HepG2 (cell line): ENCODE measurements around the gene SMIM14. TPM values are rescaled to one million over a fixed set of nuclear protein-coding genes. Genes with fewer than 3 reads are reported as not detected.

Experiments used
- ATF6 ChIP-seq: sonication (generic); formaldehyde crosslinking; conservative IDR thresholded peaks from 2 replicates; pipeline ENCODE4 v1.4.0; 2020; ENCODE audit warnings: missing genetic modification reagents
- CREM ChIP-seq, 2 experiments: sonication (generic) in 1 of 2; formaldehyde crosslinking in 1 of 2; IDR thresholded peaks; 2 replicates each; pipeline versions ENCODE4 v1.4.0 to v1.6.1; 2016 to 2020; ENCODE audit warnings: antibody characterized with exemption in 1 of 2, mild to moderate bottlenecking in 1 of 2, missing genetic modification reagents in 1 of 2
- DNMT1 ChIP-seq: sonication (generic); formaldehyde crosslinking; IDR thresholded peaks from 2 replicates; pipeline ENCODE4 v1.5.1; 2020; ENCODE audit warnings: mild to moderate bottlenecking, missing genetic modification reagents
- GMEB1 ChIP-seq: sonication (generic); formaldehyde crosslinking; IDR thresholded peaks from 2 replicates; pipeline ENCODE4 v1.5.1; 2020; ENCODE audit warnings: missing genetic modification reagents, mild to moderate bottlenecking, borderline replicate concordance
- HCFC1 ChIP-seq: fragments of 150-350 bp; IDR thresholded peaks from 2 replicates; pipeline ENCODE4 v1.6.1; 2014; ENCODE audit warnings: low read depth, low read length
- KLF15 ChIP-seq: sonication (generic); formaldehyde crosslinking; IDR thresholded peaks from 2 replicates; pipeline ENCODE4 v1.8.1; 2023; ENCODE audit warnings: borderline replicate concordance, mild to moderate bottlenecking, inconsistent platforms, missing genetic modification reagents, mixed read lengths
- MAZ ChIP-seq, 2 experiments: sonication (generic) in 1 of 2; formaldehyde crosslinking in 1 of 2; IDR thresholded peaks; 2 replicates each; pipeline versions ENCODE4 v1.5.0 to v1.6.1; 2012 to 2020; ENCODE audit warnings: low read depth in 2 of 2, mild to moderate bottlenecking in 2 of 2, borderline replicate concordance in 1 of 2, improper control_type of control experiment in 1 of 2, low read length in 1 of 2, missing genetic modification reagents in 1 of 2, moderate library complexity in 1 of 2
- POLR2AphosphoS5 ChIP-seq: IDR thresholded peaks from 2 replicates; pipeline ENCODE4 v1.6.1; 2012; ENCODE audit warnings: low read depth, low read length
- PRDM4 ChIP-seq: sonication (generic); formaldehyde crosslinking; IDR thresholded peaks from 2 replicates; pipeline ENCODE4 v1.9.0; 2021; ENCODE audit warnings: missing genetic modification reagents, borderline replicate concordance
- SKI ChIP-seq: fragments of 450-650 bp; IDR thresholded peaks from one replicate; pipeline ENCODE4 v1.6.1; 2018; ENCODE audit warnings: mild to moderate bottlenecking; ENCODE audit not compliant: partially characterized antibody
- ZC3H13 ChIP-seq: sonication (generic); formaldehyde crosslinking; IDR thresholded peaks from 2 replicates; pipeline ENCODE4 v1.8.1; 2023; ENCODE audit warnings: mild to moderate bottlenecking, missing genetic modification reagents, moderate library complexity
- ZNF639 ChIP-seq: conservative IDR thresholded peaks from 2 replicates; pipeline ENCODE4 v1.6.1; 2018; ENCODE audit warnings: missing genetic modification reagents
- ZNF749 ChIP-seq: sonication (generic); formaldehyde crosslinking; IDR thresholded peaks from 2 replicates; pipeline ENCODE4 v1.8.0; 2022; ENCODE audit warnings: mild to moderate bottlenecking, missing genetic modification reagents, moderate library complexity, borderline replicate concordance
- polyA plus RNA-seq, 8 experiments: library from polyadenylated mRNA; depleted of rRNA in 3 of 8; stranded (reverse) in 7 of 8; unstranded in 1 of 8; fragments of >200 nt; fragmentation: Illumina TruSeq in 4 of 8; extraction: Trizol in 4 of 8; gene quantifications; 2 replicates each; pipeline versions ENCODE4 v1.2.1 to v1.2.3, GENCODE V29; 2011 to 2016; ENCODE audit warnings: low read depth in 4 of 8, missing spikeins in 1 of 8, mixed read lengths in 1 of 8; ENCODE audit not compliant: insufficient read depth in 1 of 8
- total RNA-seq, 5 experiments: library from RNA; depleted of rRNA; stranded (reverse); fragments of >200 nt; fragmentation: Illumina TruSeq; extraction: Trizol; gene quantifications; 2 replicates each; pipeline ENCODE4 v1.2.3, GENCODE V29; 2016; ENCODE audit warnings: low read depth in 1 of 5
- TF ChIP-seq, protein P1 (sequence below): sonication (generic); formaldehyde crosslinking; IDR thresholded peaks from 2 replicates; pipeline ENCODE4 v1.4.0; 2020; ENCODE audit warnings: missing genetic modification reagents

SMIM14 gene
- total and polyA plus RNA-seq, 2 of the 13 experiments (the other 11 are each of a cell fraction or from before 2014, with no cell fraction given): 16.3 to 28.1 TPM

- TF ChIP-seq SKI: no peak
- no peak for TF ChIP-seq MAZ (IDR thresholded peaks at IDR 0.05; ENCODE audit: borderline replicate concordance, low read depth, low read length)
- no peak for TF ChIP-seq MAZ (CRISPR knock-in tag; IDR thresholded peaks at IDR 0.05; ENCODE audit: low read depth)
- TF ChIP-seq KLF15 (CRISPR knock-in tag): no peak
- no peak for TF ChIP-seq POLR2AphosphoS5
- TF ChIP-seq ZNF749 (CRISPR knock-in tag): no peak
- TF ChIP-seq PRDM4 (CRISPR knock-in tag): no peak
- TF ChIP-seq DNMT1: no peak
- TF ChIP-seq ATF6 (CRISPR knock-in tag): no peak
- TF ChIP-seq GMEB1: no peak
- TF ChIP-seq, protein P1, sequence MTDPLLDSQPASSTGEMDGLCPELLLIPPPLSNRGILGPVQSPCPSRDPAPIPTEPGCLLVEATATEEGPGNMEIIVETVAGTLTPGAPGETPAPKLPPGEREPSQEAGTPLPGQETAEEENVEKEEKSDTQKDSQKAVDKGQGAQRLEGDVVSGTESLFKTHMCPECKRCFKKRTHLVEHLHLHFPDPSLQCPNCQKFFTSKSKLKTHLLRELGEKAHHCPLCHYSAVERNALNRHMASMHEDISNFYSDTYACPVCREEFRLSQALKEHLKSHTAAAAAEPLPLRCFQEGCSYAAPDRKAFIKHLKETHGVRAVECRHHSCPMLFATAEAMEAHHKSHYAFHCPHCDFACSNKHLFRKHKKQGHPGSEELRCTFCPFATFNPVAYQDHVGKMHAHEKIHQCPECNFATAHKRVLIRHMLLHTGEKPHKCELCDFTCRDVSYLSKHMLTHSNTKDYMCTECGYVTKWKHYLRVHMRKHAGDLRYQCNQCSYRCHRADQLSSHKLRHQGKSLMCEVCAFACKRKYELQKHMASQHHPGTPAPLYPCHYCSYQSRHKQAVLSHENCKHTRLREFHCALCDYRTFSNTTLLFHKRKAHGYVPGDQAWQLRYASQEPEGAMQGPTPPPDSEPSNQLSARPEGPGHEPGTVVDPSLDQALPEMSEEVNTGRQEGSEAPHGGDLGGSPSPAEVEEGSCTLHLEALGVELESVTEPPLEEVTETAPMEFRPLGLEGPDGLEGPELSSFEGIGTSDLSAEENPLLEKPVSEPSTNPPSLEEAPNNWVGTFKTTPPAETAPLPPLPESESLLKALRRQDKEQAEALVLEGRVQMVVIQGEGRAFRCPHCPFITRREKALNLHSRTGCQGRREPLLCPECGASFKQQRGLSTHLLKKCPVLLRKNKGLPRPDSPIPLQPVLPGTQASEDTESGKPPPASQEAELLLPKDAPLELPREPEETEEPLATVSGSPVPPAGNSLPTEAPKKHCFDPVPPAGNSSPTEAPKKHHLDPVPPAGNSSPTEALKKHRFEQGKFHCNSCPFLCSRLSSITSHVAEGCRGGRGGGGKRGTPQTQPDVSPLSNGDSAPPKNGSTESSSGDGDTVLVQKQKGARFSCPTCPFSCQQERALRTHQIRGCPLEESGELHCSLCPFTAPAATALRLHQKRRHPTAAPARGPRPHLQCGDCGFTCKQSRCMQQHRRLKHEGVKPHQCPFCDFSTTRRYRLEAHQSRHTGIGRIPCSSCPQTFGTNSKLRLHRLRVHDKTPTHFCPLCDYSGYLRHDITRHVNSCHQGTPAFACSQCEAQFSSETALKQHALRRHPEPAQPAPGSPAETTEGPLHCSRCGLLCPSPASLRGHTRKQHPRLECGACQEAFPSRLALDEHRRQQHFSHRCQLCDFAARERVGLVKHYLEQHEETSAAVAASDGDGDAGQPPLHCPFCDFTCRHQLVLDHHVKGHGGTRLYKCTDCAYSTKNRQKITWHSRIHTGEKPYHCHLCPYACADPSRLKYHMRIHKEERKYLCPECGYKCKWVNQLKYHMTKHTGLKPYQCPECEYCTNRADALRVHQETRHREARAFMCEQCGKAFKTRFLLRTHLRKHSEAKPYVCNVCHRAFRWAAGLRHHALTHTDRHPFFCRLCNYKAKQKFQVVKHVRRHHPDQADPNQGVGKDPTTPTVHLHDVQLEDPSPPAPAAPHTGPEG (CRISPR knock-in tag): no peak
- TF ChIP-seq HCFC1: no peak
- 0 out of 2 replicates have a peak, but pooled peaks have one; percentile 39 for TF ChIP-seq ZNF639 (CRISPR knock-in tag)
- peak; percentile 56 for TF ChIP-seq CREM (IDR thresholded peaks at IDR 0.05)
- TF ChIP-seq CREM (CRISPR knock-in tag; IDR thresholded peaks at IDR 0.05): no peak
- TF ChIP-seq ZC3H13 (CRISPR knock-in tag): no peak
Measured at GRCh38 chr4:39649639-39650265, 11.1 kb upstream of the SMIM14 start (continued).
